ENCODE measurements around the gene SMPD3.

Gene SMPD3

GRCh38 chr16:68434624-68435210 lies 13.6 kb downstream of the SMPD3 start:
- no peak for DNase-seq (ENCODE audit: low read depth)

DNA sequence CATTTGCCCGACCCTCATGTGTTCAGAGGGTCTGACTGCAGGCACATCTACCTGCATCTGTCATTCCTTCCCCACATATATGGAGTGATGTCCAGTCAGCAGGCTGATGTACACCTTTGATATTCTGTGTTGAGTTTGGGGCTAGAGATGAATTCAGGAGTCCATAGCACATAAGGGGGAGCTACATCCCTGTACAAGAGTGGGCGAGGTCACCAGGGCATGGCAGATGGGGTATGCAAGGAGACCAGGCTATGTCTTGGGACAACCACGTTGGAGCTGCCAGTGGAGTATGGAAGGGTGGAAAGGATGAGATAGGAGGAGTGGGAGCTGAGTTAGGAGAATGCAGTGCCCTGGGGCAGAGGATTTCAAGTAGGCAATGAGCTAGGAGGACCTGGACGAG lies 15.0 kb downstream of the SMPD3 start:
- no peak for DNase-seq (ENCODE audit: low read depth)

DNA sequence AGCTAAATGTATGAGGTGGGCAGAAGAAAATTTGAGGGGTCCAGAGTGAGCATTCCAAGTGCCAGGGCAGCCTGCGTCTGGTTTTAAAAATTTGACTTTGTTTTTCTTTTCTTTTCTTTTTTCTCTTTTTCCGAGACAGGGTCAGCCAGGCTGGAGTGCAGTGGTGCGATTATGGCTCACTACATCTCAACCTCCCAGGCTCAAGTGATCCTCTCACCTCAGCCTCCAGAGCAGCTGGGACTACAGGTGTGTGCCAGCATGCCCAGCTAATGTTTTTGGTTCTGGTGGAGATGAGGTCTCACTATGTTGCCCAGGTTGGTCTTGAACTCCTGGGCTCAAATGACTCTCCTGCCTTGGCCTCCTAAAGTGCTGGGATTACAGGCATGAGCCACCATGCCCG lies 15.6 kb downstream of the SMPD3 start:
- DNase-seq (ENCODE audit: low read depth): no peak

- no peak for DNase-seq (ENCODE audit: low read depth)
These were observed 19.0 kb downstream of the SMPD3 start for GRCh38 chr16:68429076-68429854.

DNA sequence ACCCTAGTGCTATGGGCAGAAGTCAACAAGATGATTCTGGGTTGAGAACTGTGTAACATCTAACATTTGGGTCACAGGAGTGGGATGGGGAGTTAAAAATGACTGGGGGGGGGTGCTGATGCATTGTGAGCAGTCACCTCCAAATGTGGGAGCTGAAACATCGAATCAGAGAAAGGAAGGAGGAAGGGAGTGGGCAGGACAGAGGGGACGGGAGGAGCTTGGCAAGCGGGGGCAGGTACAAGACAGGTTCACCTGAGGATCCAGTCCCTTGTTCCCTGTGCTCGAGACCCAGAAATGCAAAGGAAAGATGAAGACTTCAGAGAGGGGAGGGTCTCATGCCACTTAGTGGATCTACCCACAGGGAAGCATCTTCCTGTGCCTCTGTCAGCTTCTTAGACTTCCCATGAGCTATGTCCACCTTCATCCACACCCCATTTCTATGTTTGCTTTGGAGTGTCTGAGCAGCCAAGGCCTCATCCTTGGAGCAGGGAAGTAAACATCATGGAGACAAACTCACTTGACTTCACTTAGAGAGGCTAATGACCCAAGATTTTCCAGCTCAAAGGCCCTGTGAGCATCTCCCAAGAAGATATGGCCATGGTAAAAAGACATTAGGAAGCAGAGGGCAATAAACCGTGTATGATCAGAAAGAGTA lies 20.5 kb downstream of the SMPD3 start:
- no peak for DNase-seq (ENCODE audit: low read depth)

- DNase-seq (ENCODE audit: low read depth): no peak
These were observed 22.0 kb downstream of the SMPD3 start for GRCh38 chr16:68426347-68426652.

DNA sequence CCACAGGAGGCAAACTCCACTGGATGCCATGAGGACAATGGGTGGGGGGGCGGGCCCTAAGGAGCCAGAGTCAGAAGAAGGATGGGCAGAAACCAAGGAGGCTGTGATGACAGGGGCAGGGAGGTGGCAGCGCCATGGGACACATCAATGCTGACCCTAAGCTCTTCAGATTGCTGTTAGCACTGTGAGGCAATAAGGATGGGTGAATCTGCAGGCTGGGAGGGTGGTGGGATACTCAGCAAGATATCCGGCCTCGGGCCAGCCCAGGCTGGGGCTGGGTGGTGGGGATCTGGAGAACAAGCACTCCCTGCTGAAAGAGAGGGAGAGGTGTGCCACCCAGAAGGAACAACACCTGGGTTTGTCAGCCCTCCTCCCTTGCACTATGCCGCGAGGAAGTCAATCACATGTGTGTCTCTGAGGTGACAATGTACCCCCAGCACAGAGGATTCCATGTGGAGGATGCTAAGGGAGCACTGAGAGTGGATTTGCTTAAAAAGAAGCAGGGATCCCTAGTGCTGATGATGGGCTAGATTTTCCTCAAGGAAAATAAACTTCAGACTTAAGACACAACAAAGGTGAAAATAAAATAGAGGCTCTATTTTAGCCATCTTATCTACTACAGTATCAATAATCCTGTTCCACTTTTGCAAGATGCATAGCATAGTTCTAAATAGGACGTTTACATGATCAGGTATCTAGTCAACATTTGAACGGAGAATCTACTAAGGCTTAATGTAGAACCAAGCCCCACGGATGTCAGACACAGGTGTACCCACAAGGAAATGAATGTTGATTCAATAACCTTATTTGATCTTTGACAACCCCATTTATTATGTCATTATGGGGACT lies 22.6 kb downstream of the SMPD3 start:
- DNase-seq (ENCODE audit: low read depth): no peak

GRCh38 chr16:68423771-68424170 lies 24.5 kb downstream of the SMPD3 start:
- DNase-seq (ENCODE audit: low read depth): no peak

- DNase-seq (ENCODE audit: low read depth): no peak
These were observed 25.8 kb downstream of the SMPD3 start for GRCh38 chr16:68422396-68422960.

GRCh38 chr16:68421076-68421475 lies 27.2 kb downstream of the SMPD3 start:
- DNase-seq (ENCODE audit: low read depth): no peak

- DNase-seq (ENCODE audit: low read depth): no peak
These were observed 27.9 kb downstream of the SMPD3 start for GRCh38 chr16:68420366-68420942.

DNA sequence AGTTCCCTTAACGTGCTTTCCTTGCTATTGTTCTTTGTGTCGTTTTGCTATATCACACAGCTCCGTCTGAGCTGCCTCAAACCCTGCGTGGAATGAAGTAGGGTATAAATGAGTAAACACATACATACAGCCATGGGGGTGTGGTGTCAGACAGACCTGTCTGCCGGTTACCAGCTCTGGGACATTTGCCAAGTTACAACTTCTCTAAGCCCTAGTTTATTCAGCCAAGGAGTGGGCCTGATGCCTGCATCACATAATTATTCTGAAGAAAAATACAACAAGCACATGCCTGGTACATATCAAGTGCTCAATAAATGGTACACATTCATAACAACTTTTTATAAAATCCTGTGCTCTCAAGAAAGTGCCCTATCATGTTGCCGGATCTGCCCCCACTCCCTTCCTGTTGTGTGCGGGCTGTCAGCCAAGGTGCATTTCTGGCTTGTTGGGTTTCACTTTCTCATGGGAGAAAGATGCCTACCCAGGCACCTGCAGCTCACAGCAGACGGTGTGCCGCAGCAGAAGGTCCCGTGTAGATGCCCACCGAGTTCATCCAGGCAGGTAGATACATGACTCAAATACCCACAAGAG lies 30.5 kb downstream of the SMPD3 start:
- DNase-seq (ENCODE audit: low read depth): no peak

- DNase-seq (ENCODE audit: low read depth): no peak
These were observed 32.0 kb downstream of the SMPD3 start for GRCh38 chr16:68416057-68417046.

GRCh38 chr16:68414581-68414980 lies 33.7 kb downstream of the SMPD3 start:
- no peak for DNase-seq (ENCODE audit: low read depth)

GRCh38 chr16:68412061-68412460 lies 36.2 kb downstream of the SMPD3 start:
- DNase-seq (ENCODE audit: low read depth): no peak

- DNase-seq (ENCODE audit: low read depth): no peak
These were observed 37.2 kb downstream of the SMPD3 start for GRCh38 chr16:68411086-68411485.

DNA sequence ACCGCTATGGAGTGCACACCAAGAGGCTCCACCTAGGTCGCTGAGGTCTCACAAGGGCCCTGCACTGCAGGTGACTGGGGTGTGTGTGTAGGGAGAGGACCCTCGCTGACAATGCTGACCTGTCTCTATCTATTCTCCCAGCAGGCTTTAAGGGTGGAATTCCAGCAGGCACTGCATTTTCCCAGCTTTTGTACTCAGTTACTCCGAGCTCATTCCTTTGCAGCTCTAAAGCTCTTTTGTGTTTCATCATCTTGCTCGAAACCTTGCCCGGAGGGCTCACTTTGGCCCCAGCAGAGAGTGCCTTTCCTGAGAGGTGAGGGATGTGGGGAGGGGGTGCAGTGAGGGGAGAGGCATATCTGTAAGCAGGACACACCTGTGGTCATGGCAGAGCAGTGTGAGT lies 39.3 kb downstream of the SMPD3 start:
- DNase-seq (ENCODE audit: low read depth): no peak

- DNase-seq (ENCODE audit: low read depth): no peak
These were observed 39.9 kb downstream of the SMPD3 start for GRCh38 chr16:68408428-68408827.

DNA sequence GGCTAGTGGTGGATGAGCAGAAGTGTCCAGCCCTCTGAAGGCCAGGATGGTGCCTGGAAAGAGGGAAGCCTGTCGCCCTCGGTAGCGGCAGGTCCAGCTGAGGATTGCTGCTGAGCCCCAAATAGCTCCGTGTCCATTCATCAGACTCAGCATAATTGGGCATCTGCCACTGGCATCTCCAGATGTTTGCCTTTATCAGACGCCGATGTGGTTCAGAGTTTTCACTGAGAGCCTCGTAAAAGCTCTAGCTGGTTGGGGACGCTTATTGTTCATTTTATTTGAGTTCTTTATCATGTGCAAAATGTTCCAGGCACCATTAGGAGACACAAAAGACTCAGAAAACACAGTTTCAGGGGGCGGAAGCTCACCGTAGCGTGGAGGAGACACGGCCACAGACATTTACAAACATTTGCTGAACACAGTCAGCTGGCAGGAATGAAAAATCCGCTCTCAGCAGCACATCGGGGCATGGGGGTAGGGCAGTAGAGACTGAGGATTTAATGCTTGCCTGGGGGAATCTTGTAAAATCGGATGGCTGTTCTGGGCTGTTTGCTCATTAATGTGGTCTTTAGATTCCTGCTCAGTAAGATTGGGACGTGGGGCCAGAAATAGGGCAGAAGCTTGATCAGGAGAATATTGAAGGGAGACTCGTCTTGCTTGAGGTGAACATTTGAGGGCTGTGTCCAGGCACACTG lies 41.7 kb downstream of the SMPD3 start:
- DNase-seq (ENCODE audit: low read depth): no peak
